GM12878 (cell line): ENCODE measurements around the gene MACROD2. TPM values are rescaled to one million over a fixed set of nuclear protein-coding genes. Genes with fewer than 3 reads are reported as not detected.

Experiments
- ATAC-seq: fragments of 200-7000 bp; cut with Tn5 transposase; 3 replicates; pipeline ENCODE4 v1.9.1; 2020; ENCODE audit warnings: mild to moderate bottlenecking, moderate library complexity
- BruUV-seq: library from RNA; stranded (reverse); fragments of 400-500 nt; replicated peaks from 2 replicates; lab custom pipeline; 2021; lab: Mats Ljungman, UMichigan
- CTCF ChIA-PET: fragments of 300-600 bp; sonication (Branson Sonifier 250); formaldehyde crosslinking; extraction: SDS; loops from one replicate; lab custom pipeline; 2021; ENCODE audit warnings: inconsistent platforms; lab: Yijun Ruan, JAX
- POLR2A ChIA-PET: fragments of 350-600 bp; formaldehyde crosslinking; extraction: SDS; loops from one replicate; lab custom pipeline; 2021; ENCODE audit warnings: inconsistent platforms; lab: Charles Lee
- RAD21 ChIA-PET: fragments of 300-600 bp; sonication (Branson Sonifier 250); formaldehyde crosslinking; loops from one replicate; lab custom pipeline; 2023; ENCODE audit warnings: antibody characterized with exemption; ENCODE audit not compliant: unreplicated experiment; lab: Charles Lee
- SMC1A ChIA-PET: fragments of 300-600 bp; sonication (Branson Sonifier 250); formaldehyde crosslinking; loops from one replicate; lab custom pipeline; 2023; ENCODE audit not compliant: unreplicated experiment, uncharacterized antibody; lab: Charles Lee
- DNase-seq: peaks from one replicate; pipeline ENCODE4 v3.0.0-alpha.2; 2011; ENCODE audit warnings: low read depth, low spot score
- FAIRE-seq: peaks from 3 replicates; lab custom pipeline; 2011; peaks lifted over from hg19 to GRCh38; lab: Jason Lieb, UNC
- H2AFZ ChIP-seq: 2 replicates; pipeline ENCODE4 v1.6.0; 2011; ENCODE audit warnings: low read depth, low read length, control low read depth; ENCODE audit not compliant: control insufficient read depth
- H3K27ac ChIP-seq: 2 replicates; pipeline ENCODE4 v1.5.1; 2011; ENCODE audit warnings: control low read depth; ENCODE audit not compliant: control insufficient read depth, insufficient read depth
- H3K27me3 ChIP-seq, 2 experiments: replicated peaks in 1 of 2; 2 replicates each; pipeline versions ENCODE4 v1.6.0 to v1.6.1; 2011; ENCODE audit warnings: low read length in 1 of 2; ENCODE audit not compliant: control insufficient read depth in 2 of 2, insufficient read depth in 2 of 2
- H3K36me3 ChIP-seq, 2 experiments: 2 replicates each; pipeline ENCODE4 v1.5.1; 2011; ENCODE audit warnings: low read length in 1 of 2; ENCODE audit not compliant: control insufficient read depth in 2 of 2, insufficient read depth in 2 of 2
- H3K4me1 ChIP-seq: 2 replicates; pipeline ENCODE4 v1.6.1; 2011; ENCODE audit warnings: mild to moderate bottlenecking, low read length, moderate library complexity, mixed read lengths; ENCODE audit not compliant: control insufficient read depth, insufficient read depth
- H3K4me2 ChIP-seq: 2 replicates; pipeline ENCODE4 v1.6.0; 2011; ENCODE audit warnings: control low read depth; ENCODE audit not compliant: control insufficient read depth, insufficient read depth
- H3K4me3 ChIP-seq: fragments of 200-600 bp; sonication (generic); 2 replicates; pipeline ENCODE4 v1.5.1; 2016
- H3K79me2 ChIP-seq: 2 replicates; pipeline ENCODE4 v1.6.0; 2011; ENCODE audit warnings: low read length; ENCODE audit not compliant: control insufficient read depth, insufficient read depth
- H3K9ac ChIP-seq: 2 replicates; pipeline ENCODE4 v1.8.0; 2011; ENCODE audit warnings: low read length, control low read depth, mixed read lengths; ENCODE audit not compliant: control insufficient read depth, insufficient read depth
- H3K9me3 ChIP-seq: replicated peaks from 3 replicates; pipeline ENCODE4 v1.5.1; 2011; ENCODE audit warnings: mild to moderate bottlenecking, low read length; ENCODE audit not compliant: control insufficient read depth, insufficient read depth
- H4K20me1 ChIP-seq: 2 replicates; pipeline ENCODE4 v1.6.0; 2011; ENCODE audit not compliant: control insufficient read depth, insufficient read depth
- FOS ChIP-seq: IDR thresholded peaks from 3 replicates; pipeline ENCODE4 v1.6.1; 2011; ENCODE audit warnings: borderline replicate concordance; ENCODE audit not compliant: insufficient read length; ENCODE audit errors: extremely low read depth
- FOXM1 ChIP-seq: IDR thresholded peaks from 2 replicates; pipeline ENCODE4 v1.6.1; 2012; ENCODE audit warnings: low read depth, mild to moderate bottlenecking, inconsistent platforms, low read length, moderate library complexity
- NR2C1 ChIP-seq: fragments of 450-650 bp; IDR thresholded peaks from 2 replicates; pipeline ENCODE4 v1.6.1; 2017; ENCODE audit warnings: antibody characterized with exemption, mild to moderate bottlenecking, moderate library complexity
- POLR2AphosphoS2 ChIP-seq: IDR thresholded peaks from 2 replicates; pipeline ENCODE4 v1.6.1; 2011; ENCODE audit warnings: low read depth, mild to moderate bottlenecking, low read length, improper control_type of control experiment, moderate library complexity
- RAD51 ChIP-seq: fragments of 450-650 bp; IDR thresholded peaks from 2 replicates; pipeline ENCODE4 v1.6.1; 2016; ENCODE audit warnings: moderate library complexity, mild to moderate bottlenecking, inconsistent platforms
- RB1 ChIP-seq: fragments of 450-650 bp; formaldehyde crosslinking; IDR thresholded peaks from 2 replicates; pipeline ENCODE4 v1.6.1; 2017; ENCODE audit warnings: mild to moderate bottlenecking, borderline replicate concordance
- SMAD5 ChIP-seq: IDR thresholded peaks from 2 replicates; pipeline ENCODE4 v1.6.1; 2016; ENCODE audit warnings: antibody characterized with exemption, low read depth
- SMARCA5 ChIP-seq: fragments of 450-650 bp; IDR thresholded peaks from 2 replicates; pipeline ENCODE4 v1.6.1; 2017; ENCODE audit warnings: mild to moderate bottlenecking
- ZNF622 ChIP-seq: fragments of 450-650 bp; IDR thresholded peaks from 2 replicates; pipeline ENCODE4 v1.6.1; 2017; ENCODE audit warnings: mild to moderate bottlenecking, inconsistent platforms
- ZZZ3 ChIP-seq: IDR thresholded peaks from 2 replicates; pipeline ENCODE4 v1.6.1; 2011; ENCODE audit warnings: low read depth; ENCODE audit not compliant: control insufficient read depth, insufficient read length
- WGBS: methylation state at CpG from one replicate; pipeline ENCODE4 v1.1.6; 2016; ENCODE audit warnings: low lambda C conversion rate; ENCODE audit not compliant: insufficient replicate concordance, insufficient coverage; ENCODE audit errors: missing lambda C conversion rate; 5-methylcytosine and 5-hydroxymethylcytosine counted together
- in situ Hi-C: fragments of 300-500 bp; cut with MboI; formaldehyde crosslinking; loops from 9 replicates; pipeline ENCODE4 v1.14.3; 2018; ENCODE audit warnings: mixed read lengths
- intact Hi-C: fragments of 100-400 bp; cut with micrococcal nuclease; formaldehyde crosslinking; loops from one replicate; pipeline ENCODE4 v1.14.2; 2022; ENCODE audit not compliant: unreplicated experiment
- polyA plus RNA-seq, 11 experiments: library from polyadenylated mRNA; depleted of rRNA in 4 of 11; unstranded in 6 of 11; stranded (reverse) in 5 of 11; fragments of >200 nt; fragmentation: Nextera tagmentation in 4 of 11; fragmentation: Illumina TruSeq in 1 of 11; extraction: Ambion mirVana in 4 of 11; extraction: Trizol in 1 of 11; gene quantifications; 1 replicate in 1 of 11; 2 replicates in 10 of 11; pipeline versions ENCODE4 v1.2.1 to v1.2.3, GENCODE V29; 2011 to 2016; ENCODE audit warnings: inconsistent platforms in 2 of 11, missing spikeins in 2 of 11, low read depth in 1 of 11
- total RNA-seq, 4 experiments: library from RNA; depleted of rRNA in 3 of 4; stranded (reverse); fragments of >200 nt in 3 of 4; fragmentation: Illumina TruSeq in 1 of 4; extraction: Trizol in 1 of 4; gene quantifications; 2 replicates each; pipeline versions ENCODE4 v1.2.1 to v1.2.3, GENCODE V29; 2013 to 2021
- TF ChIP-seq, protein P1 (sequence below): fragments of 150-350 bp; IDR thresholded peaks from 2 replicates; pipeline ENCODE4 v1.6.1; 2014; ENCODE audit warnings: mild to moderate bottlenecking, low read depth, low read length
- TF ChIP-seq, protein P2 (sequence below), 3 experiments: IDR thresholded peaks in 2 of 3; conservative IDR thresholded peaks in 1 of 3; 2 replicates each; pipeline ENCODE4 v1.5.1; 2011; ENCODE audit warnings: low read depth in 3 of 3, low read length in 3 of 3, mild to moderate bottlenecking in 3 of 3, control low read depth in 2 of 3, moderate library complexity in 2 of 3, inconsistent platforms in 1 of 3, mixed read lengths in 1 of 3; ENCODE audit not compliant: control insufficient read depth in 2 of 3, insufficient read depth in 1 of 3; ENCODE audit errors: extremely low read depth in 1 of 3

MACROD2 gene
- total and polyA plus RNA-seq, 10 of the 15 experiments (the other 5 are each of a cell fraction or from before 2014, with no cell fraction given): 1.1 to 21.5 (median 2.2) TPM

DNA sequence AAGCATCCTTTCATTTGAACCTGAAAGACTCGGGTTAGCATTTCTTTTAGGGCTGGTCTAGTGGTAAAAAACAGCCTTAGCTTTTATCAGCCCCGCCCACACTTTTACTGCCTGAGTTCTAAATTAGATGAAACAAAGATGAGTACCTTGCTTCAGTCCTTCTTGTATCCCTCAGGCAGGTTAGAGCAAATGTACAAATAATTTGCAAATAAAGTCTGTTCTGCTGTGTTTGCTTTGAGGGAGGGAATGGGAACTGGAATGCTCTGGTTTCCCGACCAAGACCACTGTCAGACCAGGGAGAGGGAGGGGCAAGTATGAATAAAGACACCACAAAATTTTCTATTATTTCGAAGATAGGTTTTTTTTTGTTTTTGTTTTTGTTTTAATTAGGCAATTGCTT lies 427.6 kb downstream of the MACROD2 start:
- H3K27ac ChIP-seq: no peak overlapping the region
- no peaks in the 10 kb centered on the region for H4K20me1 ChIP-seq
- no peak for TF ChIP-seq FOS
- TF ChIP-seq FOXM1: no peak
- TF ChIP-seq RB1: no peak
- TF ChIP-seq SMAD5: no peak
- no peak for TF ChIP-seq RAD51
- TF ChIP-seq ZNF622: no peak
- no peak for TF ChIP-seq POLR2AphosphoS2
- TF ChIP-seq, protein P1, sequence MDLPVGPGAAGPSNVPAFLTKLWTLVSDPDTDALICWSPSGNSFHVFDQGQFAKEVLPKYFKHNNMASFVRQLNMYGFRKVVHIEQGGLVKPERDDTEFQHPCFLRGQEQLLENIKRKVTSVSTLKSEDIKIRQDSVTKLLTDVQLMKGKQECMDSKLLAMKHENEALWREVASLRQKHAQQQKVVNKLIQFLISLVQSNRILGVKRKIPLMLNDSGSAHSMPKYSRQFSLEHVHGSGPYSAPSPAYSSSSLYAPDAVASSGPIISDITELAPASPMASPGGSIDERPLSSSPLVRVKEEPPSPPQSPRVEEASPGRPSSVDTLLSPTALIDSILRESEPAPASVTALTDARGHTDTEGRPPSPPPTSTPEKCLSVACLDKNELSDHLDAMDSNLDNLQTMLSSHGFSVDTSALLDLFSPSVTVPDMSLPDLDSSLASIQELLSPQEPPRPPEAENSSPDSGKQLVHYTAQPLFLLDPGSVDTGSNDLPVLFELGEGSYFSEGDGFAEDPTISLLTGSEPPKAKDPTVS: no peak
- TF ChIP-seq, protein P2, sequence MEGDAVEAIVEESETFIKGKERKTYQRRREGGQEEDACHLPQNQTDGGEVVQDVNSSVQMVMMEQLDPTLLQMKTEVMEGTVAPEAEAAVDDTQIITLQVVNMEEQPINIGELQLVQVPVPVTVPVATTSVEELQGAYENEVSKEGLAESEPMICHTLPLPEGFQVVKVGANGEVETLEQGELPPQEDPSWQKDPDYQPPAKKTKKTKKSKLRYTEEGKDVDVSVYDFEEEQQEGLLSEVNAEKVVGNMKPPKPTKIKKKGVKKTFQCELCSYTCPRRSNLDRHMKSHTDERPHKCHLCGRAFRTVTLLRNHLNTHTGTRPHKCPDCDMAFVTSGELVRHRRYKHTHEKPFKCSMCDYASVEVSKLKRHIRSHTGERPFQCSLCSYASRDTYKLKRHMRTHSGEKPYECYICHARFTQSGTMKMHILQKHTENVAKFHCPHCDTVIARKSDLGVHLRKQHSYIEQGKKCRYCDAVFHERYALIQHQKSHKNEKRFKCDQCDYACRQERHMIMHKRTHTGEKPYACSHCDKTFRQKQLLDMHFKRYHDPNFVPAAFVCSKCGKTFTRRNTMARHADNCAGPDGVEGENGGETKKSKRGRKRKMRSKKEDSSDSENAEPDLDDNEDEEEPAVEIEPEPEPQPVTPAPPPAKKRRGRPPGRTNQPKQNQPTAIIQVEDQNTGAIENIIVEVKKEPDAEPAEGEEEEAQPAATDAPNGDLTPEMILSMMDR (IDR thresholded peaks at IDR 0.05 in 2 of 3, conservative IDR thresholded peaks at IDR 0.05 in 1 of 3; ENCODE audit: control insufficient read depth in 2 of 3, extremely low read depth in 1 of 3, insufficient read depth in 1 of 3, low read depth in 3 of 3, low read length in 3 of 3): no peak
- no peak for TF ChIP-seq ZZZ3
- TF ChIP-seq SMARCA5: no peak
- no peak for TF ChIP-seq NR2C1
- no peak for ATAC-seq
- H3K4me3 ChIP-seq: no peak overlapping the region
- no peaks in the 10 kb centered on the region for H3K4me1 ChIP-seq
- H3K4me2 ChIP-seq: no peak overlapping the region
- ChIA-PET CTCF (no interaction called here), POLR2A (no interaction called here), SMC1A (no interaction called here), RAD21 (no interaction called here)
- no peak for DNase-seq
- intact Hi-C loops: no loop called here
- no peaks in the 10 kb centered on the region for H3K79me2 ChIP-seq
- H3K27me3 ChIP-seq: no peaks in the 10 kb centered on the region
- no peak for FAIRE-seq
- H2AFZ ChIP-seq: no peak overlapping the region
- 5% methylated on average over 4 of the region's 4 CpGs for WGBS
- in situ Hi-C loops: no loop called here
- no TSS peak for BruUV-seq
- no peak overlapping the region for H3K9ac ChIP-seq
- H3K9me3 ChIP-seq: no peaks in the 10 kb centered on the region
- H3K36me3 ChIP-seq: no peaks in the 10 kb centered on the region
